BJ (cell line): ENCODE measurements around the gene MYADML2. TPM values are rescaled to one million over a fixed set of nuclear protein-coding genes. Genes with fewer than 3 reads are reported as not detected.

Source experiments
- CTCF ChIA-PET: fragments of 350-600 bp; formaldehyde crosslinking; extraction: SDS; loops from one replicate; lab custom pipeline; 2021; ENCODE audit warnings: antibody characterized with exemption, inconsistent platforms; lab: Yijun Ruan, JAX
- POLR2A ChIA-PET: fragments of 300-600 bp; sonication (Branson Sonifier 250); formaldehyde crosslinking; extraction: SDS; loops from one replicate; lab custom pipeline; 2021; ENCODE audit warnings: antibody characterized with exemption; lab: Charles Lee
- DNase-seq: peaks from one replicate; pipeline ENCODE4 v3.0.0-alpha.2; 2011; ENCODE audit warnings: low read depth
- H3K27me3 ChIP-seq: 2 replicates; pipeline ENCODE4 v1.6.0; 2011; ENCODE audit warnings: low read length; ENCODE audit not compliant: control insufficient read depth, insufficient read depth
- H3K36me3 ChIP-seq: 2 replicates; pipeline ENCODE4 v1.5.1; 2011; ENCODE audit warnings: low read length; ENCODE audit not compliant: control insufficient read depth, insufficient read depth
- H3K4me3 ChIP-seq: 2 replicates; pipeline ENCODE4 v1.5.1; 2011; ENCODE audit warnings: low read depth, mild to moderate bottlenecking, control low read depth, low read length
- CTCF ChIP-seq: IDR thresholded peaks from 2 replicates; pipeline ENCODE4 v1.5.1; 2011; ENCODE audit warnings: low read depth, mild to moderate bottlenecking, control low read depth, inconsistent platforms, low read length, moderate library complexity; ENCODE audit not compliant: insufficient read depth
- polyA plus RNA-seq: library from polyadenylated mRNA; depleted of rRNA; stranded (reverse); fragments of >200 nt; gene quantifications from 2 replicates; pipeline ENCODE4 v1.2.3, GENCODE V29; 2011

MYADML2 gene
- polyA plus RNA-seq, 1 experiment, result not detected

GRCh38 chr17:81906476-81907218 is 40.4 kb downstream of the MYADML2 start:
- ChIA-PET POLR2A (no interaction called here), CTCF (interaction anchor here (1.0 kb wide), 1 partner anchor 53 kb away, joined by 3 read pairs; no protein-coding TSS in a partner anchor)
- Histone ChIP-seq H3K4me3 (no peak overlapping the region), H3K27me3 (no peaks in the 10 kb centered on the region), H3K36me3 (peaks cover 11% of the 10 kb centered on the region)
- no peak for DNase-seq
- no peak for TF ChIP-seq CTCF

GRCh38 chr17:81905993-81906392 is 41.0 kb downstream of the MYADML2 start:
- TF ChIP-seq CTCF, result no peak
- CTCF ChIA-PET, result interaction anchor here (1.0 kb wide), 1 partner anchor 53 kb away, joined by 3 read pairs; no protein-coding TSS in a partner anchor
- POLR2A ChIA-PET, result no interaction called here
- H3K36me3 ChIP-seq, result peaks cover 11% of the 10 kb centered on the region
- H3K4me3 ChIP-seq, result no peak overlapping the region
- no peak for DNase-seq
- H3K27me3 ChIP-seq, result no peaks in the 10 kb centered on the region

GRCh38 chr17:81905424-81905875 is 41.6 kb downstream of the MYADML2 start:
- Histone ChIP-seq H3K36me3 (peaks cover 11% of the 10 kb centered on the region), H3K4me3 (no peak overlapping the region), H3K27me3 (no peaks in the 10 kb centered on the region)
- CTCF ChIA-PET, result interaction anchor here (1.0 kb wide), 1 partner anchor 54 kb away, joined by 3 read pairs; no protein-coding TSS in a partner anchor
- no peak for DNase-seq
- POLR2A ChIA-PET, result no interaction called here
- TF ChIP-seq CTCF, result no peak

- H3K36me3 ChIP-seq, result peaks cover 16% of the 10 kb centered on the region
- CTCF ChIA-PET, result no interaction called here
Observed at GRCh38 chr17:81904600-81905423, 42.2 kb downstream of the MYADML2 start.

More at GRCh38 chr17:81904600-81905423, 42.2 kb downstream of the MYADML2 start:
- no peak for TF ChIP-seq CTCF
- no peak for DNase-seq
- Histone ChIP-seq H3K4me3 (no peak overlapping the region), H3K27me3 (no peaks in the 10 kb centered on the region)
- POLR2A ChIA-PET, result no interaction called here
